ENCODE measurements around the gene ADAMTS17.

DNA sequence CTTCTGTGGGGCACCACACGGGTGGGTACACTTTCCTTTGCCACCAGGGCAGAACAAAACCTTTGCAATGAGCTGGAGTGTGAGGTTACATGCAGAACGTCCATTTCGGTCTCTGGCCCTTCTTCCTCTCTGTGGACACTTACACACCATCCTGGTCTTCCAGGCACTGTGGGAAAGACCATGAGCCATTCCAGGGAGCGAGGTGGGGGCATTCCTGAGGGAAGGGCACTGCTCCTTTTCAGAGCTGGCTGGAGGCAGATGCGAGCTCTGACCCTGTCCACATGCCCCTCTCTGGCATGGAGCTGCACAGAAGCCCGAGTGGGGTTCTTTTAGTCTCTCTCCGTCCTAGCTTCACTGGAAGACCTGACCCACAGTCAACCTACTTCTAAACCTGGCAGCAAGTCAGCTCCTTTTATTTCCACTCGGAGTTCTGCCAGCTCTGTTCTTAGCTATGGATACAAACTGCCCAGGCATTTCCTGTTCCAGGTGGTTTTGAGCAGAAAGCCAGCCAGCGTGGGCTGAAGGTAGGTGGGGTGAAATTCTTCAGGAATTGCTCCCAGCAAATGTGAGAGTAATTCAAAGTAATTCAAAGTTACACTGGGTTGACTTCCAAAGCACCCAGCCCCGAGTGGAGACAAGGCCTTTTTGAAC lies 281.4 kb downstream of the ADAMTS17 start:
- TF ChIP-seq POLR2A (IDR thresholded peaks at IDR 0.05; ENCODE audit: low read length) (no peak), GATA1 (IDR thresholded peaks at IDR 0.05; ENCODE audit: low read depth, low read length) (no peak)
